ENCODE data around the gene NID2. TPM values are rescaled to one million over a fixed set of nuclear protein-coding genes. Genes with fewer than 3 reads are reported as not detected.

Gene NID2
- total RNA-seq, 1 experiment from 2014 or later, result 6.6 TPM

GRCh38 chr14:51993285-51993920 is 75.5 kb downstream of the NID2 start:
- Histone ChIP-seq H3K4me1 (ENCODE audit: insufficient read depth, low read length) (no peaks in the 10 kb centered on the region), H3K9me3 (ENCODE audit: control insufficient read depth, low read depth, low read length) (no peaks in the 10 kb centered on the region), H3K79me1 (ENCODE audit: insufficient read depth, low read depth, low read length, poor library complexity, severe bottlenecking) (no peaks in the 10 kb centered on the region), H4K5ac (ENCODE audit: insufficient read length, low read depth, low read length) (no peak overlapping the region), H4K91ac (ENCODE audit: insufficient read length, low read depth, low read length) (no peak overlapping the region), H3T11ph (ENCODE audit: low read length) (no peak overlapping the region), H2BK20ac (ENCODE audit: low read depth, low read length, poor library complexity, severe bottlenecking) (no peak overlapping the region), H2BK12ac (ENCODE audit: insufficient read length, low read depth, low read length) (no peak overlapping the region), H3K23me2 (ENCODE audit: insufficient read length, low read depth, low read length, poor library complexity, severe bottlenecking) (peaks cover 5% of the 10 kb centered on the region), H2BK5ac (ENCODE audit: insufficient read length, low read length) (no peak overlapping the region), H3K23ac (ENCODE audit: insufficient read length, low read depth, low read length) (no peak overlapping the region), H3K27me3 (ENCODE audit: insufficient read depth, low read length) (no peaks in the 10 kb centered on the region), H3K56ac (ENCODE audit: insufficient read length, low read depth, low read length) (no peak overlapping the region), H3K9ac (ENCODE audit: extremely low read depth, insufficient read length, low read length) (no peak overlapping the region), H2AK5ac (ENCODE audit: insufficient read length, low read length) (no peak overlapping the region), H3K4ac (ENCODE audit: low read depth, low read length) (no peak overlapping the region), H2BK15ac (ENCODE audit: low read depth, low read length) (no peak overlapping the region), H3K27ac (ENCODE audit: insufficient read length, low read depth, low read length) (no peak overlapping the region), H3K4me2 (ENCODE audit: insufficient read depth, insufficient read length, low read length) (no peak overlapping the region), H4K8ac (replicated peaks; ENCODE audit: insufficient read length, low read depth, low read length) (no peak overlapping the region), H2BK120ac (ENCODE audit: low read depth, low read length, poor library complexity, severe bottlenecking) (no peak overlapping the region), H3K79me2 (ENCODE audit: insufficient read depth, low read length) (peaks cover 8% of the 10 kb centered on the region; the same call in 1 of the 2 replicates), H3K18ac (ENCODE audit: insufficient read length, low read depth, low read length) (no peak overlapping the region), H2AFZ (ENCODE audit: low read length) (no peak overlapping the region), H4K20me1 (ENCODE audit: control insufficient read depth, insufficient read depth, insufficient read length) (no peaks in the 10 kb centered on the region), H3K14ac (ENCODE audit: insufficient read depth, low read length) (no peak overlapping the region)
- no peak for DNase-seq
- peaks cover 27 to 61% (median 53%) of the 10 kb centered on the region in 3 experiments; a peak in 6 of 7 replicates for H3K36me3 Mint-ChIP-seq (ENCODE audit: insufficient read depth in 1 of 3, low read depth in 3 of 3)
- 100% methylated on average over 1 of the region's 3 CpGs for WGBS (ENCODE audit: extremely low coverage, insufficient read length, low lambda C conversion rate)
- H3K27ac Mint-ChIP-seq, result no peak overlapping the region
- peaks cover 5 to 10% of the 10 kb centered on the region in 2 experiments for H3K4me1 Mint-ChIP-seq
- H3K27me3 Mint-ChIP-seq (ENCODE audit: low read depth), result no peaks in the 10 kb centered on the region
- TF ChIP-seq, protein P1, sequence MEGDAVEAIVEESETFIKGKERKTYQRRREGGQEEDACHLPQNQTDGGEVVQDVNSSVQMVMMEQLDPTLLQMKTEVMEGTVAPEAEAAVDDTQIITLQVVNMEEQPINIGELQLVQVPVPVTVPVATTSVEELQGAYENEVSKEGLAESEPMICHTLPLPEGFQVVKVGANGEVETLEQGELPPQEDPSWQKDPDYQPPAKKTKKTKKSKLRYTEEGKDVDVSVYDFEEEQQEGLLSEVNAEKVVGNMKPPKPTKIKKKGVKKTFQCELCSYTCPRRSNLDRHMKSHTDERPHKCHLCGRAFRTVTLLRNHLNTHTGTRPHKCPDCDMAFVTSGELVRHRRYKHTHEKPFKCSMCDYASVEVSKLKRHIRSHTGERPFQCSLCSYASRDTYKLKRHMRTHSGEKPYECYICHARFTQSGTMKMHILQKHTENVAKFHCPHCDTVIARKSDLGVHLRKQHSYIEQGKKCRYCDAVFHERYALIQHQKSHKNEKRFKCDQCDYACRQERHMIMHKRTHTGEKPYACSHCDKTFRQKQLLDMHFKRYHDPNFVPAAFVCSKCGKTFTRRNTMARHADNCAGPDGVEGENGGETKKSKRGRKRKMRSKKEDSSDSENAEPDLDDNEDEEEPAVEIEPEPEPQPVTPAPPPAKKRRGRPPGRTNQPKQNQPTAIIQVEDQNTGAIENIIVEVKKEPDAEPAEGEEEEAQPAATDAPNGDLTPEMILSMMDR (conservative IDR thresholded peaks at IDR 0.05), result no peak
- no peaks in the 10 kb centered on the region for H3K9me3 Mint-ChIP-seq
- H3K4me3 Mint-ChIP-seq, result no peak overlapping the region

All from H9 (cell line).